ENCODE results near the gene BTBD9. TPM values are rescaled to one million over a fixed set of nuclear protein-coding genes. Genes with fewer than 3 reads are reported as not detected.

Gene BTBD9
- total RNA-seq, 1 experiment from 2014 or later: 8.9 TPM

GRCh38 chr6:38684904-38685303 is 45.2 kb upstream of the BTBD9 start:
- H2AFZ ChIP-seq (ENCODE audit: low read length): no peak overlapping the region
- H3K4me2 ChIP-seq (ENCODE audit: insufficient read depth, insufficient read length, low read length): no peak overlapping the region
- H2BK5ac ChIP-seq (ENCODE audit: insufficient read length, low read length): no peak overlapping the region
- no peaks in the 10 kb centered on the region for H4K20me1 ChIP-seq (ENCODE audit: control insufficient read depth, insufficient read depth, insufficient read length)
- Mint-ChIP-seq H3K27ac (no peak overlapping the region), H3K4me1 (peaks cover 9% of the 10 kb centered on the region in 2 experiments; a peak in 3 of 4 replicates), H3K27me3 (ENCODE audit: low read depth) (no peaks in the 10 kb centered on the region), H3K4me3 (no peak overlapping the region), H3K36me3 (ENCODE audit: insufficient read depth in 1 of 3, low read depth in 3 of 3) (peaks cover 23 to 51% (median 50%) of the 10 kb centered on the region in 3 experiments), H3K9me3 (no peaks in the 10 kb centered on the region)
- no peaks in the 10 kb centered on the region for H3K4me1 ChIP-seq (ENCODE audit: insufficient read depth, low read length)
- H3K79me1 ChIP-seq (ENCODE audit: insufficient read depth, low read depth, low read length, poor library complexity, severe bottlenecking): peaks cover 12% of the 10 kb centered on the region
- no peak overlapping the region for H4K91ac ChIP-seq (ENCODE audit: insufficient read length, low read depth, low read length)
- H3K9me3 ChIP-seq (ENCODE audit: control insufficient read depth, low read depth, low read length): no peaks in the 10 kb centered on the region
- no peak overlapping the region for H3K56ac ChIP-seq (ENCODE audit: insufficient read length, low read depth, low read length)
- H3T11ph ChIP-seq (ENCODE audit: low read length): no peak overlapping the region
- no peak for TF ChIP-seq CTCF (conservative IDR thresholded peaks at IDR 0.05)
- no peak overlapping the region for H3K27ac ChIP-seq (ENCODE audit: insufficient read length, low read depth, low read length)
- H2BK20ac ChIP-seq (ENCODE audit: low read depth, low read length, poor library complexity, severe bottlenecking): no peak overlapping the region
- no peaks in the 10 kb centered on the region for H3K79me2 ChIP-seq (ENCODE audit: insufficient read depth, low read length)
- no peak overlapping the region for H3K4ac ChIP-seq (ENCODE audit: low read depth, low read length)
- WGBS (ENCODE audit: extremely low coverage, insufficient read length, low lambda C conversion rate): no CpG with 5 or more reads among the region's 3 CpGs
- H2BK120ac ChIP-seq (ENCODE audit: low read depth, low read length, poor library complexity, severe bottlenecking): no peak overlapping the region
- no peak for DNase-seq
- no peaks in the 10 kb centered on the region for H3K23me2 ChIP-seq (ENCODE audit: insufficient read length, low read depth, low read length, poor library complexity, severe bottlenecking)
- no peak overlapping the region for H4K8ac ChIP-seq (replicated peaks; ENCODE audit: insufficient read length, low read depth, low read length)
- no peak overlapping the region for H2BK12ac ChIP-seq (ENCODE audit: insufficient read length, low read depth, low read length)
- no peak overlapping the region for H3K14ac ChIP-seq (ENCODE audit: insufficient read depth, low read length)
- no peak overlapping the region for H3K9ac ChIP-seq (ENCODE audit: extremely low read depth, insufficient read length, low read length)
- no peak overlapping the region for H4K5ac ChIP-seq (ENCODE audit: insufficient read length, low read depth, low read length)
- no peak overlapping the region for H2AK5ac ChIP-seq (ENCODE audit: insufficient read length, low read length)
- H3K27me3 ChIP-seq (ENCODE audit: insufficient read depth, low read length): no peaks in the 10 kb centered on the region
- H3K18ac ChIP-seq (ENCODE audit: insufficient read length, low read depth, low read length): no peak overlapping the region
- H3K23ac ChIP-seq (ENCODE audit: insufficient read length, low read depth, low read length): no peak overlapping the region
- no peak overlapping the region for H2BK15ac ChIP-seq (ENCODE audit: low read depth, low read length)

Data from H9 (cell line).